Prostate gland (tissue), 2 donors: ENCODE data around the gene EP400. TPM values are rescaled to one million over a fixed set of nuclear protein-coding genes. Genes with fewer than 3 reads are reported as not detected.

Experiments
- DNase-seq: peaks from one replicate; pipeline ENCODE4 v3.0.0-alpha.2; 2019; ENCODE audit warnings: low spot score
- H3K27ac ChIP-seq, 2 donors: fragments of 200-600 bp; sonication (generic); 2 replicates each; pipeline ENCODE4 v1.5.1; 2017 to 2019
- H3K27me3 ChIP-seq: fragments of 200-600 bp; sonication (generic); replicated peaks from 2 replicates; pipeline ENCODE4 v1.5.1; 2019; ENCODE audit not compliant: insufficient read depth
- H3K36me3 ChIP-seq, 2 donors: fragments of 200-600 bp; sonication (generic); 1 replicate in 1 of 2; 2 replicates in 1 of 2; pipeline versions ENCODE4 v1.5.1 to v1.8.1; 2017 to 2019
- H3K4me1 ChIP-seq: fragments of 200-600 bp; sonication (generic); replicated peaks from 2 replicates; pipeline ENCODE4 v1.5.1; 2019
- H3K4me3 ChIP-seq, 2 donors: fragments of 200-600 bp; sonication (generic); 2 replicates each; pipeline ENCODE4 v1.5.1; 2017 to 2019
- H3K9me3 ChIP-seq: fragments of 200-600 bp; sonication (generic); 2 replicates; pipeline ENCODE4 v1.5.1; 2017
- POLR2A ChIP-seq: fragments of 450-650 bp; IDR thresholded peaks from one replicate; pipeline ENCODE4 v1.6.1; 2016; ENCODE audit warnings: antibody characterized with exemption, mild to moderate bottlenecking
- POLR2AphosphoS5 ChIP-seq: sonication (generic); formaldehyde crosslinking; IDR thresholded peaks from one replicate; pipeline ENCODE4 v1.6.1; 2017; ENCODE audit warnings: antibody characterized with exemption
- WGBS: methylation state at CpG from one replicate; pipeline ENCODE4 v1.1.5; 2018; 5-methylcytosine and 5-hydroxymethylcytosine counted together
- intact Hi-C: fragments of 100-400 bp; cut with DNase I; formaldehyde crosslinking; loops from one replicate; pipeline ENCODE4 v1.14.2; 2022
- total RNA-seq, 2 donors: library from RNA; depleted of rRNA; stranded (reverse); fragments of >200 nt; gene quantifications; one replicate each; pipeline ENCODE4 v1.1.0, GENCODE V29; 2016
- TF ChIP-seq, protein P1 (sequence below), 4 experiments: fragments of 200-600 bp in 2 of 4; fragments of 450-650 bp in 2 of 4; sonication (generic) in 2 of 4; IDR thresholded peaks; 1 replicate in 3 of 4; 2 replicates in 1 of 4; pipeline ENCODE4 v1.5.1; 2016 to 2019; ENCODE audit warnings: antibody characterized with exemption in 4 of 4, mild to moderate bottlenecking in 2 of 4, moderate library complexity in 2 of 4

EP400 gene
- total RNA-seq, 2 donors from 2014 or later: 22.3 to 46.2 TPM

DNA sequence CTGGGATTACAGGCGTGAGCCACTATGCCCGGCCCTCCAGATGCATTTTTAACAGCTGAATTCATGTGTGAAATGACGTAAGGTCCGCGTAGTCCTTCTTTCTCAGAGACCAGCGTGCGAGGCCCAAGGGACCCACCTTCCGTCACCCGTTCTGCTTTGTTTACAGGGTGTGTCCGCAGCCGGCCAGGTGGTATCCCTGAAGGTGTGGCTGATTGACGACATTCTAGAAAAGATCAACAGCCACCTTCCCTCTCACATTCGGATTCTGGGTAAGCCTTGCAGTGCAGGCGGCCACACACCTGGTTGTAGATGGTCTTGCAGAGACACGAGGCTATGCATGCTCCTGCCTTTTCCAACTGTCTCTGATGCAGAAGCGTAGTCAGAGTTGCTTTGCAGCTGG is 10.7 kb upstream of the EP400 start:
- DNase-seq: no peak
- intact Hi-C loops: no loop called here
- H3K27ac ChIP-seq: peak overlapping the region in 1 of 2 donors; percentile 63
- H3K9me3 ChIP-seq: no peaks in the 10 kb centered on the region
- 89% methylated on average over 16 of the region's 16 CpGs for WGBS
- no peaks in the 10 kb centered on the region for H3K27me3 ChIP-seq
- H3K4me3 ChIP-seq: no peak overlapping the region
- no peaks in the 10 kb centered on the region for H3K4me1 ChIP-seq
- H3K36me3 ChIP-seq: peaks cover 0 to 6% of the 10 kb centered on the region in 2 donors
- peak; percentile 48 for TF ChIP-seq POLR2AphosphoS5
- no peak for TF ChIP-seq POLR2A

DNA sequence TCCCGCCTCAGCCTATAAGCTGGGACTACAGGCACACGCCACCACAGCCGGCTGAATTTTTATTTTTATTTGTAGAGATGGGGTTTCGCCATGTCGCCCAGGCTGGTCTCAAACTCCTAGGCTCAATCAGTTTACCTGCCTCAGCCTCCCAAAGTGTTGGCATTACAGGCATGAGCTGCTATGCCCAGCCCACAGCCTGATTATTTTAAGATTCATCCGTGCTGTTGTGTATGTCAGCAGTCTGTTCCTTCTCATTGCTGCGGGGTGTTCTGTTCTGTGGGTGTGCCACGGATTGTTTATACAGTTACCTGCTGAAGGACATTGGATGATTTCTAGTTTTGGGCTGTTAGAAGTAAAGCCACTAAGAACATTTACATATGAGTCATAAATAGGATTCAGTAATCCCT is 9.6 kb upstream of the EP400 start:
- WGBS: 79% methylated on average over 8 of the region's 8 CpGs
- Histone ChIP-seq H3K36me3 (peaks cover 0 to 6% of the 10 kb centered on the region in 2 donors), H3K4me3 (no peak overlapping the region), H3K9me3 (no peaks in the 10 kb centered on the region), H3K27me3 (no peaks in the 10 kb centered on the region), H3K27ac (peak overlapping the region in 1 of 2 donors; percentile 63), H3K4me1 (no peaks in the 10 kb centered on the region)
- intact Hi-C loops: no loop called here
- no peak for DNase-seq
- peak; percentile 69 for TF ChIP-seq POLR2AphosphoS5
- TF ChIP-seq, protein P1, sequence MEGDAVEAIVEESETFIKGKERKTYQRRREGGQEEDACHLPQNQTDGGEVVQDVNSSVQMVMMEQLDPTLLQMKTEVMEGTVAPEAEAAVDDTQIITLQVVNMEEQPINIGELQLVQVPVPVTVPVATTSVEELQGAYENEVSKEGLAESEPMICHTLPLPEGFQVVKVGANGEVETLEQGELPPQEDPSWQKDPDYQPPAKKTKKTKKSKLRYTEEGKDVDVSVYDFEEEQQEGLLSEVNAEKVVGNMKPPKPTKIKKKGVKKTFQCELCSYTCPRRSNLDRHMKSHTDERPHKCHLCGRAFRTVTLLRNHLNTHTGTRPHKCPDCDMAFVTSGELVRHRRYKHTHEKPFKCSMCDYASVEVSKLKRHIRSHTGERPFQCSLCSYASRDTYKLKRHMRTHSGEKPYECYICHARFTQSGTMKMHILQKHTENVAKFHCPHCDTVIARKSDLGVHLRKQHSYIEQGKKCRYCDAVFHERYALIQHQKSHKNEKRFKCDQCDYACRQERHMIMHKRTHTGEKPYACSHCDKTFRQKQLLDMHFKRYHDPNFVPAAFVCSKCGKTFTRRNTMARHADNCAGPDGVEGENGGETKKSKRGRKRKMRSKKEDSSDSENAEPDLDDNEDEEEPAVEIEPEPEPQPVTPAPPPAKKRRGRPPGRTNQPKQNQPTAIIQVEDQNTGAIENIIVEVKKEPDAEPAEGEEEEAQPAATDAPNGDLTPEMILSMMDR (IDR thresholded peaks at IDR 0.05): no peak
- TF ChIP-seq POLR2A: no peak

DNA sequence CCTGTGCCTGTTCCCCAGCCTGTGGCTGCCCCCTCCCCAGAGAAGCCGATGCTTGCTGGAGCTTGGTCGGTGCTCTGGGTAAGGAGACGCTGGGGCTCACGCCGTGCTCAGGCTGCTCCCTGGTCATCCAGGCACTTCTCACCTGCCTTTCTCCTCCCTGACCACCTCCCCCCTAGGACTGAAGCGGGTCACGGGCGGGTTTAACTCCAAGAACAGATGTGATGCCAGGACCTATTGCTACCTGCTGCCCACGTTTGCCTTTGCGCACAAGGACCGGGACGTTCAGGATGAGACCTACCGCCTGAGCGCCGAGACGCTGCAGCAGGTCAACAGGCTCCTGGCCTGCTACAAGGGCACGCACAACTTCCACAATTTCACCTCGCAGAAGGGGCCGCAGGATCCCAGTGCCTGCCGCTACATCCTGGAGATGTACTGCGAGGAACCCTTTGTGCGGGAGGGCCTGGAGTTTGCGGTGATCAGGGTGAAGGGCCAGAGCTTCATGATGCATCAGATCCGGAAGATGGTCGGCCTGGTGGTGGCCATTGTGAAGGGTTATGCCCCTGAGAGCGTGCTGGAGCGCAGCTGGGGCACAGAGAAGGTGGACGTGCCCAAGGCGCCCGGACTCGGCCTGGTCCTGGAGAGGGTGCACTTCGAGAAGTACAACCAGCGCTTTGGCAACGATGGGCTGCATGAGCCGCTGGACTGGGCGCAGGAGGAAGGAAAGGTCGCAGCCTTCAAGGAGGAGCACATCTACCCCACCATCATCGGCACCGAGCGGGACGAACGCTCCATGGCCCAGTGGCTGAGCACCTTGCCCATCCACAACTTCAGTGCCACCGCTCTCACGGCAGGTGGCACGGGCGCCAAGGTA is 8.4 kb upstream of the EP400 start:
- WGBS: 94% methylated on average over 40 of the region's 46 CpGs
- Histone ChIP-seq H3K4me3 (no peak overlapping the region), H3K36me3 (peaks cover 0 to 6% of the 10 kb centered on the region in 2 donors), H3K9me3 (no peaks in the 10 kb centered on the region), H3K27me3 (no peaks in the 10 kb centered on the region), H3K4me1 (no peaks in the 10 kb centered on the region), H3K27ac (no peak overlapping the region)
- DNase-seq: no peak
- intact Hi-C loops: no loop called here
- TF ChIP-seq, protein P1 (IDR thresholded peaks at IDR 0.05): no peak

DNA sequence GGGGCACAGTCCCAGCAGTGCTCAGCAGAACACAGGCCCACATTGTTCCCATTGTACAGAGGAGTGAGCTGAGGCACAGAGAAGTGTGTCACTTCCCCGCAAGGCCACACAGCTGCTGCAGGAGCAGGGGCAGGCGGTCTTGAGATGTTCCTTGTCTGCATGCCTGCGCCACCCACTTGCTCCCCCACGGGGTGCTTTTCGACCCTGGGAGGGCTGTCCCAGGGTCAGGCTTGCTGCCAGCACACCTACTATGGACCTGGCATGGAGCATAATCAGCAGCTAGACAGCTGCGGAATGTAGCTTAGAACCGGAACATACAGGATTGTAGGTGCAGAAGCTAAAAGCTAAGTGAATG is 7.8 kb upstream of the EP400 start:
- Histone ChIP-seq H3K27ac (no peak overlapping the region), H3K9me3 (no peaks in the 10 kb centered on the region), H3K36me3 (peaks cover 0 to 6% of the 10 kb centered on the region in 2 donors), H3K27me3 (no peaks in the 10 kb centered on the region), H3K4me3 (no peak overlapping the region), H3K4me1 (no peaks in the 10 kb centered on the region)
- intact Hi-C loops: no loop called here
- TF ChIP-seq, protein P1 (IDR thresholded peaks at IDR 0.05): no peak
- TF ChIP-seq POLR2A: no peak
- no peak for TF ChIP-seq POLR2AphosphoS5
- DNase-seq: no peak
- WGBS: 96% methylated on average over 7 of the region's 7 CpGs

DNA sequence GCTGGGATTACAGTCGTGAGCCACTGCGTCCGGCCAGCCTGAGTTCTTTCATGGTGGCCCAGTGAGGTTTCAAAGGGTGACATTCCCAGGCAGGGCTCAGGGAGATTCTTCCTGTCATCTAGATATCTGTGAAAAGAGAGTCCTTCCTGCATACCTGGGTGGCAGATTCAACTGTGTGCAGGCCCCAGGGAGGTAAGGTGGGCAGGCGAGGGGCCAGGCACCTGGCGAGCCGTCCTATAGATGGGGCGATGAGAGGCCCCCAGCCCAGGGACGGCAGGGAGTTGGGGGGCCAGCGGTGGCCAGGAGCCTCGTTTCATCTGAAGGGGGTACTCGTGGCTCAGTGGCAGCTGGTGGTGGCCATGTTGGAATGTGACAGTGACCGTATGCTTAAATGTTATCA is 7.1 kb upstream of the EP400 start:
- Histone ChIP-seq H3K36me3 (peaks cover 0 to 6% of the 10 kb centered on the region in 2 donors), H3K9me3 (no peaks in the 10 kb centered on the region), H3K4me3 (no peak overlapping the region), H3K27me3 (no peaks in the 10 kb centered on the region), H3K27ac (no peak overlapping the region), H3K4me1 (no peaks in the 10 kb centered on the region)
- WGBS: 88% methylated on average over 12 of the region's 12 CpGs
- no peak for DNase-seq
- intact Hi-C loops: no loop called here
- no peak for TF ChIP-seq POLR2A
- TF ChIP-seq POLR2AphosphoS5: no peak
- TF ChIP-seq, protein P1 (IDR thresholded peaks at IDR 0.05): no peak
